Loucy (cell line): ENCODE measurements around the gene CORO7.

Experiments
- H2AFZ ChIP-seq: fragments of 200-600 bp; sonication (generic); 2 replicates; pipeline ENCODE4 v1.6.0; 2016; ENCODE audit warnings: antibody characterized with exemption, mild to moderate bottlenecking, low read length, moderate library complexity
- H3F3A ChIP-seq: fragments of 200-600 bp; 2 replicates; pipeline ENCODE4 v1.6.0; 2016; ENCODE audit warnings: antibody characterized with exemption, low read depth, mild to moderate bottlenecking
- H3K27me3 ChIP-seq: fragments of 200-600 bp; sonication (generic); 2 replicates; pipeline ENCODE4 v1.6.1; 2014; ENCODE audit warnings: low read length, mild to moderate bottlenecking; ENCODE audit not compliant: insufficient read depth, poor library complexity, severe bottlenecking
- H3K36me3 ChIP-seq: fragments of 200-600 bp; sonication (generic); 2 replicates; pipeline ENCODE4 v1.6.1; 2016; ENCODE audit warnings: low read length; ENCODE audit not compliant: insufficient read depth
- H3K4me1 ChIP-seq: fragments of 200-600 bp; sonication (generic); 2 replicates; pipeline ENCODE4 v1.5.1; 2014; ENCODE audit warnings: low read length, mild to moderate bottlenecking; ENCODE audit not compliant: insufficient read depth, poor library complexity, severe bottlenecking
- H3K4me2 ChIP-seq: fragments of 200-600 bp; sonication (generic); 2 replicates; pipeline ENCODE4 v1.6.0; 2014; ENCODE audit warnings: antibody characterized with exemption, low read length, low read depth, mild to moderate bottlenecking; ENCODE audit not compliant: poor library complexity, severe bottlenecking
- H3K4me3 ChIP-seq: fragments of 200-600 bp; sonication (generic); 2 replicates; pipeline ENCODE4 v1.5.1; 2014; ENCODE audit warnings: low read length, mild to moderate bottlenecking, mixed read lengths; ENCODE audit not compliant: poor library complexity, severe bottlenecking
- H3K79me2 ChIP-seq: fragments of 200-600 bp; sonication (generic); 2 replicates; pipeline ENCODE4 v1.6.1; 2014; ENCODE audit warnings: low read length; ENCODE audit not compliant: insufficient read depth
- H3K9ac ChIP-seq: fragments of 200-600 bp; sonication (generic); 2 replicates; pipeline ENCODE4 v1.6.0; 2014; ENCODE audit warnings: mild to moderate bottlenecking, low read depth, low read length, moderate library complexity; ENCODE audit not compliant: poor library complexity, severe bottlenecking
- H3K9me2 ChIP-seq: fragments of 200-600 bp; sonication (generic); replicated peaks from 2 replicates; pipeline ENCODE4 v1.6.1; 2016; ENCODE audit warnings: low read depth, low read length, mixed read lengths
- H3K9me3 ChIP-seq: fragments of 200-600 bp; sonication (generic); 2 replicates; pipeline ENCODE4 v1.6.1; 2014; ENCODE audit warnings: mild to moderate bottlenecking, antibody characterized with exemption, low read length, low read depth; ENCODE audit not compliant: insufficient read depth
- H4K20me1 ChIP-seq: fragments of 200-600 bp; sonication (generic); 2 replicates; pipeline ENCODE4 v1.6.0; 2014; ENCODE audit warnings: antibody characterized with exemption, low read length, mild to moderate bottlenecking; ENCODE audit not compliant: insufficient read depth, poor library complexity, severe bottlenecking
- CTCF ChIP-seq: fragments of 200-600 bp; sonication (generic); conservative IDR thresholded peaks from 2 replicates; pipeline ENCODE4 v1.5.1; 2014; ENCODE audit warnings: mild to moderate bottlenecking, antibody characterized with exemption, low read length
- EZH2phosphoT487 ChIP-seq: fragments of 200-600 bp; IDR thresholded peaks from 2 replicates; pipeline ENCODE4 v1.6.1; 2018; ENCODE audit warnings: antibody characterized with exemption, mild to moderate bottlenecking, moderate library complexity, borderline replicate concordance

The CORO7 gene

GRCh38 chr16:4428500-4428899 lies 12.1 kb upstream of the CORO7 start:
- Histone ChIP-seq H3K9me2 (no peaks in the 10 kb centered on the region), H2AFZ (no peak overlapping the region), H3K27me3 (no peaks in the 10 kb centered on the region), H3F3A (no peaks in the 10 kb centered on the region), H3K9ac (no peak overlapping the region), H3K9me3 (no peaks in the 10 kb centered on the region), H3K4me1 (peaks cover 7% of the 10 kb centered on the region), H3K4me3 (no peak overlapping the region), H4K20me1 (peaks cover 9% of the 10 kb centered on the region), H3K4me2 (no peak overlapping the region), H3K36me3 (no peaks in the 10 kb centered on the region), H3K79me2 (peaks cover 23% of the 10 kb centered on the region)
- TF ChIP-seq CTCF (no peak), EZH2phosphoT487 (no peak)

GRCh38 chr16:4426722-4427372 lies 10.5 kb upstream of the CORO7 start:
- Histone ChIP-seq H3K9me2 (no peaks in the 10 kb centered on the region), H3K79me2 (peaks cover 23% of the 10 kb centered on the region), H3K9ac (peak overlapping the region; percentile 84), H3K9me3 (no peaks in the 10 kb centered on the region), H4K20me1 (peaks cover 9% of the 10 kb centered on the region), H3F3A (no peaks in the 10 kb centered on the region), H2AFZ (no peak overlapping the region), H3K36me3 (no peaks in the 10 kb centered on the region), H3K4me3 (peak overlapping the region; percentile 93), H3K4me1 (peaks cover 7% of the 10 kb centered on the region), H3K4me2 (peak overlapping the region; percentile 94), H3K27me3 (no peaks in the 10 kb centered on the region)
- no peak for TF ChIP-seq CTCF
- no peak for TF ChIP-seq EZH2phosphoT487

- Histone ChIP-seq H3K9me2 (no peaks in the 10 kb centered on the region), H3K79me2 (peaks cover 23% of the 10 kb centered on the region), H3K36me3 (no peaks in the 10 kb centered on the region), H4K20me1 (peaks cover 9% of the 10 kb centered on the region), H3K27me3 (no peaks in the 10 kb centered on the region), H3K9ac (peak overlapping the region; percentile 84), H3K4me1 (peaks cover 7% of the 10 kb centered on the region), H2AFZ (peak overlapping the region; percentile 66), H3F3A (no peaks in the 10 kb centered on the region), H3K9me3 (no peaks in the 10 kb centered on the region), H3K4me2 (peak overlapping the region; percentile 94), H3K4me3 (peak overlapping the region; percentile 93)
- TF ChIP-seq EZH2phosphoT487 = no peak
- TF ChIP-seq CTCF = no peak
Measured at GRCh38 chr16:4426021-4426684, 9.8 kb upstream of the CORO7 start.
